IPS DF 19.7 (cell line): ENCODE measurements around the gene DLEC1.
"Not testable (repeated sequence)": the region's sequence is repeated elsewhere in the genome, so short reads cannot be mapped to it uniquely, and the experiment has no call there.

ENCODE experiments used
- DNase-seq: peaks from one replicate; pipeline ENCODE4 v3.0.0-alpha.2; 2013; ENCODE audit warnings: low read depth, low spot score

DLEC1 gene

DNA sequence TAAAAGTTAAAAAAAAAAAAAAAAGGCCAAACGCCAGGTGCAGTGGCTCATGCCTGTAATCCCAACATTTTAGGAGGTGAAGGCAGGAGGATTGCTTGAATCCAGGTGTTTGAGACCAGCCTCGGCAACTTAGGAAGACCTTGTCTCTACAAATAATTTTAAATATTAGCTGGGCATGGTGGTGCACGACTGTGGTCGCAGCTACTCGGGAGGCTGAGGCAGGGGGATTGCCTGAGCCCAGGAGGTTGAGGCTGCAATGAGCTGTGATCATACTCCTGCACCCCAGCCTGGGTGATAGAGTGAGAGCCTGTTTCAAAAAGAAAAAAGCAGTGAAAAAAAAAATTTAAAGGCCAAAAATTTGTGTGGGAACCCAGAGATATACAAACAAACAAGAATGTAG is 2.7 kb upstream of the DLEC1 start:
- no peak for DNase-seq

DNA sequence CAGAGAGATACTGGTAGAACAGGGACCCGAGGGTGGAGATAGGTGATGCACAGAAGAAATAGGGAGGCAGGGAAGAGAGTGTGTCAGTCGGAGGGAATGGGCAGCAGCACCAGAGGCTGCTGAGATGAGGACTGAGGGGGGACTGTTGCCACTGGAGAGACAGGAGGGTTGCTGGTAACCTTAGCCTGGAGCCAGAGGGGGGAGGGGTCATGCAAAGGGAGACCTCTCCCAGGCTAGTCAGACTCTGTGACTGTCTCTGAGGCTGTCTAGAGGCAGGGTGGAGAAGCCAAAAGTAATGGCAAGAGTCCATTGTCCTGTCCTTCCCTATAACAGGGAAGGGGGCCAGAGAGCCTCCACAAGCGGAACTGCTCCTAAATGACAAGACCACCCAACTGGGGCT is 2.1 kb upstream of the DLEC1 start:
- no peak for DNase-seq

DNA sequence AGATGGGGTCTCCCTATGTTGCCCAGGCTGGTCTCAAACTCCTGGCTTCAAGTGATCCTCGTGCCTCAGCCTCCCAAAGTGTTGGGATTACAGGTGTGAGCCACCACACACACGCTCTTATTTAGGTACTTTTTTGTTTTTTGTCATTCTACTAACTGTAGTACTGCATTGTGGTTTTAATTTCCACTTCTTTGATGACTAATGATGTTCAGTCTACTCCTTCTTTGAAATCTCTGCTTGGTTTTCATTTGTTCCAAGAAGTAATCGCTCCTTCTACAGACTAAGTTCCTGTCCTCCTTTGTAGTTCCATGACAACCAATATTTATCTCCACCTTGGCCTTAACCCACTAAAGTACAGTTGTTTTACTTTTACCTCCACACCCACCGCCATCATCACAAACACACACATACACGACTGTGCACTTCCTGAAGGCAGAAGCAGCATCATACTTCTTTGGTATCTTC is 529 bp upstream of the DLEC1 start:
- no peak for DNase-seq

DNA sequence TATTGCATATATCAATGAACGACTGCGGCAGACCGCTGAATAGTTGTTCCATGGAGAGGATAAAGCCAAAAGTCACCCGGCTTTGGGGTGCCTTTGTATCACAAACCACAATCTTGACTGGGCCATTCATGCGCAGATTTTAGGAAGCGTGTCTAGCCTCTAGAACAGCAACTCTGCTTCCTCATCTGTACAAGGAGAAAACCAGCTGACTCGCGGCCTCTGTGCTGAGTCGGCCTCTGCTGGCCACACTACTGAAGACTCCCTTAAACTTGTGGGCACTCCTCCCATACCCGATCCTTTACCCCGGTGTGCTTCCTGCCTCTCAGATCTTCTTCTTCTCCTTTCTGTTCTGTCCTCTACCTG is 872 bp downstream of the DLEC1 start:
- no peak for DNase-seq

DNA sequence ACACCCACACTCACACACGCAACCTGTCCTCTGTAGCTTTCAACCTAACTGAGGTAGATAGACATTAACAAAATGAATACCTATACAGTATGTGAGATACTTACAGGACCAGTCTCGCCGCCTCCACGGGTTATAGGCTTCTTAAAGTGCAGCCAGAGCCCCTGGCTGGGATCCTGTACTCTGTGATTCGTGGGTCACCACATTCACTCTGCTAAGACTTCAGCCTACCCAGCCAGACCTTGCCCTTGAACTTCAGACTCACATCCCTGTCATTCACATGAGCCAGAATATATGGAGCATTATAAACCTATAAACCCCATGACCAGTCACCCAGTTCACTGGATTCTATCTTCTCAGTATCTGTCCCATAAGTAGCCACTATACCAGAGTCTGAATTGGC is 1.4 kb downstream of the DLEC1 start:
- DNase-seq: no peak

DNA sequence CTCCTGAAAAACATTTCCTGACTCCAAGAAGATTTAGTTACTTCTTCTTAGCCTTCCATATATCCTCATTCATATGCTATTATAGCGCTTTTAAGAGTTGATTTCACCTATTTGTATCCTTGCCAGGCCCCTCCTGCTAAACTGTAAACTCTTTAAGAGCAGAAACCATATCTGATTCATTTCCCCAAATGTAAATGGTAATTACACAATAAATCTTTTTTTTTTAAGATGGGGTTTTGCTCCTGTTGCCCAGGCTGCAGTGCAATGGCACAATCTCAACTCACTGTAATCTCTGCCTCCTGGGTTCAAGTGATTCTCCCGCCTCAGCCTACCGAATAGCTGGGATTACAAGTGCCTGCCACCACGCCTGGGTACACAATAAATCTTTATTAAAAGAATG is 4.5 kb downstream of the DLEC1 start:
- DNase-seq: no peak

DNA sequence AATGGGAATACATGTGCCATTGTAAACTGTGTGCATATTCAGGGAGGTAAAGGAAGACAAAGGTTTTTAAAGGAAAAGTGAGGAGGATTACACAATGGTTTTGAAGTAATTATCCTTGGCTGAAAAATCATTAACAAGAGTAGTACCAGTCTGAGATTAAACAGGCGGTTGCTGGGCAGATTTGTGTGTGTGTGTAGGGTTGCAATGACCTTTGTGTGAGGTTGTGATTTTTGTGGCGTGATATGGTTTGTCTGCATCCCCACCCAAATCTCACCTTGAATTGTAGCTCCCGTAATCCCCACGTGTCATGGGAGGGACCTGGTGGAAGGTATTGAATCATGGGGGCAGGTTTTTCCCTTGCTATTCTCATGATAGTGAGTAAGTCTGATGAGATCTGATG is 7.0 kb downstream of the DLEC1 start:
- no peak for DNase-seq

DNA sequence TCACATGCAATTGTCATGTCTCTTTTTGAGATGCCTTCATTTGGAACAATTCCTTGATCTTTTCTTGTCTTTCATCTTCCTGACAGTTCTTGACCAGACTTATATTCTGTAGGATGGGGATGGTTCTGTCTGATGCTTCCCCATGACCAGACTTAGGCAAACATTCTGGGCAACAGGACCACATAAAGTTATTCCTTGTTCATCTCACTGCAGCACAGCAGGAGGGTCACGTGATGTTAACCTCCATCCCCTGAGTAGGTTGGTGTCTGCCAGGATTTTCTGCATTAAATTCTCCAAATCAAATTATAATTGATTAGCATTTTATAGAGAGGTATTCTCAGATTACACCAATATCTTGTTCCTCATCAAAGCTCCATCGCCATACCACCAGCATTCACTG is 7.8 kb downstream of the DLEC1 start:
- no peak for DNase-seq

DNA sequence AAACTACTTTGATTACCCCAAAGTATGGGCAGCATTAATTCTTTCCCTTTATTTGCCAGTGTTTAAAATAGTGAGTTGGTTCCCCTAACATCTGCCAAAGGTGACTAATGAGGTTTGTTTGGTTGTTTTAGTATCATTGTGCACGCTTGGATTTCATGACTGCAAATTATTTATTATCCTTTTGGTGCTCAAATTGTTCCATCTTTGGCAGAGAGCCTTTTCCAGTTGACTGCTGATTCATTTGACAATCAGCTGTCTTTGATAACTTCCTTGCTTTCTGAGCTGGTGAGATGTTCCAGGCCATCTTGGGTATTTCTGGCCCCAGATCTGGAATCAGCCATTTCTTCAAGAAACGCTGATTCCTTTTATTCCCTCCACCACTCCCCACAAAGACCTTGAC is 8.9 kb downstream of the DLEC1 start:
- no peak for DNase-seq

DNA sequence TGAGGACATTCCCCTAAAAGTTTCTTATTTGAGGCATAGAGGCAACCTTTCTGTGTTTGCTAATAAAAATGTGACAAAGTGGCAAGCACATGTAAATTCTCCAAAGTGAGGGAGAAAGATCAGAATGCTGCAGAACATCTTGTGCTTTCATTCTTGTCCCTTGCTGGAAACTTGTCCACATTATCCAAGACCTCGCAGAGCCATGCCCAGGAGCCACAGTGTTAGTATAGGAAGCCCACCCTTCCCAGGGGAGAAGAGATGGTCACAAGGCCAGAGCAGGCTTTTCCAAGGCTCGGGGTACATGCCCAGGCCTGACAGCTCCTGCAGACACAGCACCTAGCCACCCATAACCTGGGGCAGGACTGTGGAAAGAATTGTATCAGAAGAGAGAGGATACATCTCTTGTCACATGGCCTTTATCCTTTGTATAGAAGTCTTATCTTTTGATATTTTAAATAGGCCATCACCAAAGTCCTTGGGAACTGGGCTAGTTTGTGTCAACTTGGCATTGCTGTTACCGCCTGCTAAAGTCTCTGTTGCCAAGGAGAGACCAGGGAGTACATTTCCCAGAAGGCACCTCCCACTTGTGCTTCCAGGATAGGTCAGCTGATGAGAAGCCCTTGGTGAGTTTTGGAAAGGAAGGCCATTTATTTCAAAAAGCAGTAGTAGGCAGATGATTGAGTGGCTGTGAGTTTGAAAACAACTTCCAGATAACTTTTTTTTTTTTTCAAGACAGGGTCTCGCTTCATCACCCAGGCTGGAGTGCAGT is 10.5 kb downstream of the DLEC1 start:
- no peak for DNase-seq

DNA sequence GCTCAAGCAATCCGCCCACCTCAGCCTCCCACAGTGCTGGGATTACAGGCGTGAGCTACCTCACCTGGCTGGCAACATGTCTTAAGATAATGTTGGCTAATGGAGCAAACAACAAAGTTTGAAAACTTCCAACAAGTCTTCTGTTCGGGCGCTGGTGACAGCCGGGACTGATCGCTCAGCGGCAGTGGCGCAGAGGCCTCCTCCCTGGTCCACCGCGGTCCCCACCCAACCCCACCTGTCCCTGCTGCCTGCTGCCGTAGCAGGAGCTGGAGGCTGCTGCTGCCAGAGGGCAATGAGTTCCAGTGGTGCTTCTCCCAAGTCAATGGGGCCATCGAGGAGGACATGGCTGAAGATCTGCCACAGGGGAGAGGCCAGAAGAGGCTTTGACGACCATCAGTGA is 12.1 kb downstream of the DLEC1 start:
- no peak for DNase-seq

DNA sequence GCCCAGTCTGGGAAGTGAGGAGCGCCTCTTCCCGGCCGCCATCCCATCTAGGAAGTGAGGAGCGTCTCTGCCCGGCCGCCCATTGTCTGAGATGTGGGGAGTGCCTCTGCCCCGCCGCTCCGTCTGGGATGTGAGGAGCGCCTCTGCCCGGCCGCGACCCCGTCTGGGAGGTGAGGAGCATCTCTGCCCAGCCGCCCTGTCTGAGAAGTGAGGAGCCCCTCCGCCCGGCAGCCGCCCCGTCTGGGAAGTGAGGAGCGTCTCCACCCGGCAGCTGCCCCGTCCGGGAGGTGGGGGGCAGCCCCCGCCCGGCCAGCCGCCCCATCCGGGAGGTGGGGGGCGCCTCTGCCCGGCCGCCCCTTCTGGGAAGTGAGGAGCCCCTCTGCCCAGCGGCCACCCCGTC is 14.3 kb downstream of the DLEC1 start:
- DNase-seq: not testable (repeated sequence)

DNA sequence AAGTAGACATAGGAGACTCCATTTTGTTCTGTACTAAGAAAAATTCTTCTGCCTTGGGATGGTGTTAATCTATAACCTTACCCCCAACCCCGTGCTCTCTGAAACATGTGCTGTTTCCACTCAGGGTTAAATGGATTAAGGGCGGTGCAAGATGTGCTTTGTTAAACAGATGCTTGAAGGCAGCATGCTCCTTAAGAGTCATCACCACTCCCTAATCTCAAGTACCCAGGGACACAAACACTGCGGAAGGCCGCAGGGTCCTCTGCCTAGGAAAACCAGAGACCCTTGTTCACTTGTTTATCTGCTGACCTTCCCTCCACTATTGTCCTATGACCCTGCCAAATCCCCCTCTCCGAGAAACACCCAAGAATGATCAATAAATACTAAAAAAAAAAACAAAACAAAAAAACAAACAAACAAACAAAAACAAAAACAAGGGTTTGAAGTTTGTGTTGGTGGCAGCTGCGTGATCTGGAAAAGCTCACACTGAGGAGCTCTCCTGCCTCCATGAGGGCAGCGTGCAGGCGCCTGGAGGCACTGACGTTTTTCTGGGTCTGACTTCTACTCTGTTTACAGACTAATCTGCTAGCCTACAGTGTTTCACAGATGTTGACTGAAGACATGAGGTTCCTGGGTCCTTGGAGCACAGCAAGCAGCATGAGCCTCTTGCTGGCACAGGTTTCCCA is 14.9 kb downstream of the DLEC1 start:
- DNase-seq: not testable (repeated sequence)

DNA sequence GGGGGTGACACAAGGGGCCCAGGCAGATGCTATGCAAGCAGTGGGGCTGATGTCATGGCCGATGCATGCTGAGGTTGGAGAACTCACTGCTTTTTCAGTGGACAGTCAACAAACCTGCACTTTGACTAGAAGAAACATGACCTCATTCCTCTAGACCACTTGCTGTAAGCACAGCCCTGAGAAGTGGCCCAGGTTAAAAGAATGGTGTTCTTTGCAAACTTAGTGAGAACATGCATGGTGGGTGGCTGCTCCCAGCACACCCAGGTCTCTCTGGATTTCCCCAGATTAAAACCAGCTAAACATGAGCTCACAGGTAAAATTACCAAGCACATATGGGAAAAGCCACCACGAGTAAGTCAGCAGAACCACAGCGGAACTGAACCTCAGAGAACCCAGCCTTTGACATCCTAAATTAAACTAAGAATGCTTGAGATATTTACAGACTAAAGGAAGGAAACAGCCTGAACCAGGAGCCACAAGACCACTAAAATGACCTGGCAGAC is 15.5 kb downstream of the DLEC1 start:
- no peak for DNase-seq

DNA sequence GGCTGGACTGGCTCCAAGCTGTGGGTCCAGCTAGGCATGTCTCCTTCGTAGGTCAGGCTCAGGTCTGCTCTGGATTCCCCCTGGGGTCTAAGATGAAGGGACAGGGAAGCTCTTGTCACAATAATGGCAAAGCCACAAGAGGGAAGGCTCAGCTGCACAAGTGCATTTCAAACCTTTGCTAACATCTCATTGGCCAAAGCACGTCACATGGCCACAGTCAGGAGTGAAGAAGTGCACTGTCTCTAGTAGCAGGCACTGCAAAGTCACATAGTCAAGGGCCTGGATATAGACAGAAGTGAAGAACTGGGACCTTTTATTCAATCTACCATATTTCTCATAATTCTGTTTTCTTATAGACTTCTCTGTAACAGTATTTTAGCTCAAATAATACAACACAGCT is 20.1 kb downstream of the DLEC1 start:
- no peak for DNase-seq

DNA sequence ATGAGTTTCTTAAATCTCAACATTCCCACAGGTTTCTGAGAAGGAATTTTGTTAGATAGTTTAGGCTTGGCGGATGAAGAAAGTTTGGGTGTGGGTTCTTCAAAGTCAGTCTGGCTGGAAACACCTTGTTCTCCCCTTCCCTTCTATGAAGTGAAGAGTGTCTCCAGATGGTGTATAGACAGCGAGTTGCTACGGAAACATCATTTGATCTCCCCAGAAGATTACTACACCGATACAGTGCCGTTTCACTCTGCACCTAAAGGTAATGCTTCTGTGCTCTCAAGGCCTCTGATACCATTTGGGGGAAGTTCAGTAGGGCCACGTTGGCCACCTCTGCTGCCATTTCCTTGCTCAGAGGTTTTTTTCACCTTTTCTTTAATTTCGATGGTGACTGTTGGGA is 20.6 kb downstream of the DLEC1 start:
- DNase-seq: no peak

DNA sequence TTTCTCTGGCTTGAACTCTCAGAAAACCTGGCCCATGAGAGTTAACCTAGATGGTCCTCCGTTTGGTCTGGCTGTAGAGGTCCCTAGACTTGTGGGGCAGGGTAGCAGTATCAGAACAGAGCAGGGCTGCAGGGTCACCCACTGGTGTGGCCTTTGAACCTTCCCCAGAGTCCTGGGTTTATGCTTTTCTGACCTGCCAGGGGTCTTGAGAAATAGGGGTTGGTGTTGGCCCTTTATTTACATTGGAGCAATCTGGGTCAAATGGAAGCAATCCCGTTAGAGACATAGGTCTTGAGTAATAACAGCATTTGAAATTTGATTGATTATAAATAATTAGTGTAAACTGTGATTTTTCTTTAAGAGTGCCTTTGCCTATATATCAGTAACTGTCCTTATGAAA is 23.8 kb downstream of the DLEC1 start:
- DNase-seq: no peak

DNA sequence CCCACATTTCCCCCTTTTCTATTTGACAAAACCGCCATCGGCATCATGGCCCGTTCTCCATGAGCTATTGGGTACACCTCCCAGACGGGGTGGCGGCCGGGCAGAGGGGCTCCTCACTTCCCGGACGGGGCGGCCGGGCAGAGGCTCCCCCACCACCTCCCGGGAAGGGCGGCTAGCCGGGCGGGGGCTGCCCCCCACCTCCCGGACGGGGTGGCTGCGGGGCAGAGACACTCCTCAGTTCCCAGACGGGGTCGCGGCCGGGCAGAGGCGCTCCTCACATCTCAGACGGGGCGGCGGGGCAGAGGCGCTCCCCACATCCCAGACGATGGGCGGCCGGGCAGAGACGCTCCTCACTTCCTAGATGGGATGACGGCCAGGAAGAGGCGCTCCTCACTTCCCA is 25.4 kb downstream of the DLEC1 start:
- not testable (repeated sequence) for DNase-seq

DNA sequence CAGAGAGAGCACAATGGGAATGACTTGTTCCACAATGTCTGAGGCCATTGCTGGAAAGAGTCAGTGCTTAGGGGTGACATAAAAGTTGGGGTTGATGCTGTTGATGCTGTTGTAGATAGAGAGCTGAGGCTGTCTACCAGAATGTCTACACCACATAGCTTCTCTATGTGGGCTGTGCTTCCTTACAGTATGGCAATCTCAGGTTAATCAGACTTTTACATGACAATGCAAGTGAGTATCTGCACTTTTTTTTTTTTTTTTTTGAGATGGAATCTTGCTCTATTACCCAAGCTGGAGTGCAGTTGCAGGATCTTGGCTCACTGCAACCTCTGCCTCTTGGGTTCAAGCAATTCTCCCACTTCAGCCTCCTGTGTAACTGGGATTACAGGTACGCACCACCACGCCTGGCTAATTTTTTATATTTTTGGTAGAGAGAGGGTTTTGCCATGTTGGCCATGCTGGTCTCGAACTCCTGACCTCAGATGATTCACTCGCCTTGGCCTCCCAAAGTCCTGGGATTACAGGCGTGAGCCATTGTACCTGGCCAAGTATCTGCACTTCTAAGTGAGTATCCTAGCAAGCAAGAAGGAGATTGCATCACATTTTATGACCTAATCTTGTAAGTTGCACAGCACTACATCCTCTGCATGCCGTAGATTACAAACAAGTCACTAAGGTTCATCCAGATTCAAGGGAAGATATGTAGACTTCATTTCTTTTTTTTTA is 28.7 kb downstream of the DLEC1 start:
- no peak for DNase-seq

DNA sequence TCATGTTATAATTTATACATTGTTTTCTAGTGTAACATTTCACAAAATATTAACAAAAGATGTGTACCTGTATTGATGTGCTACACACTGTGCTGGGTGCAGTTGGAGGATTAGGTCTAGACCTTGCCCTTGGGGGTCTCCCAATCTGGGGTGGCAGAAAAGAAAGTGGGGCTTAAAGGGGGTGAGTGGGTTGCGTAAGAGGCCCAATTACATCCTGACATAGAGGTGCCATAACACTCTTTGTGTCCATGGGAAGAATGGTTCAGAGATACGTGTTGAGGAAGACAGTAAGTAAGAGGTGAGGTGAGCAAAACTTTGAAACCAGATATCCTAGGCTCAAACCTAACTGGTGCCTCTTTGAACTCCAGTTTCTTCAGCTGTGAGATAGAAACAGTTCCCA is 31.0 kb downstream of the DLEC1 start:
- no peak for DNase-seq

DNA sequence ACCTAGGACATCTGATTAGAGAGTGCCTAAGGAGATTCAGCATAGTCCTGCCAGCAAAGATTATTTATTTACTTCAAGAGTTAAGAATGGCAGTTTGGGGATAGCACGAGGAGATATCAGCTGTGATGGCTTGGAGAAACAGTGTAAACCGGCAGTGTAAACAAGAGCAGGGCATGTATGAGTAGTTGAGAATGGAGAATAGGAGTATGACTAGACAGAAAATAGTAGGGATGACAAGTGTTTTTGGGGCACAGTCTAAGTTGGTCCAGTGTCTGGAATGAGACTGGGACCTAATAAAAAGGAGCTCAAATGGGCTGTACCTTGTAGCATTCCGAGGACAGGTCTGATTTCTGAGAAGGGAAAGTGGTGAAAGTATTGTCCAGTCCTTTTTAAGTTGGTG is 38.1 kb downstream of the DLEC1 start:
- DNase-seq: not testable (repeated sequence)

DNA sequence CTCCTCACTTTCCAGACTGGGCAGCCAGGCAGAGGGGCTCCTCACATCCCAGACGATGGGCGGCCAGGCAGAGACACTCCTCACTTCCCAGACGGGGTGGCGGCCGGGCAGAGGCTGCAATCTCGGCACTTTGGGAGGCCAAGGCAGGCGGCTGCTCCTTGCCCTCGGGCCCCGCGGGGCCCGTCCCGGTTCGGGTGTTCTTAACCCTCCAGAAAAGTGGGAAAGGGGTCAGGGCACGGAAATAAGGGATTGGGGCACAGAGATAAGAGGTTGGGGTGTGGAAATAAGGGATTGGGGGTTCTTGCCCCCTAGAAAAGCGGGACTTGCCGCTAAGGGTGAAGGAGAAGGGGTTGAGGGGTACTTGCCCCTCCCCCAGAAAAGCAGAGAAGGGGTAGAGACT is 43.3 kb downstream of the DLEC1 start:
- DNase-seq: not testable (repeated sequence)

DNA sequence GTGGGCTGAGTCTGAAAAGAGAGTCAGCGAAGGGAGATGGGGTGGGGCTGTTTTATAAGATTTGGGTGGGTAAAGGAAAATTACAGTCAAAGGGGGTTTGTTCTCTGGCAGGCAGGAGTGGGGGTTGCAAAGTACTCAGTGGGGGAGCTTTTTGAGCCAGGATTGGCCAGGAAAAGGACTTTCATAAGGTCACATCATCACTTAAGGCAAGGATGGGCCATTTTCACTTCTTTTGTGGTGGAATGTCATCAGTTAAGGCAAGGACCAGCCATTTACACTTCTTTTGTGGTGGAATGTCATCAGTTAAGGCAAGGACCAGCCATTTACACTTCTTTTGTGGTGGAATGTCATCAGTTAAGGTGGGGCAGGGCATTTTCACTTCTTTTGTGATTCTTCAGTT is 44.2 kb downstream of the DLEC1 start:
- DNase-seq: not testable (repeated sequence)
